SU-DHL-6 (cell line): ENCODE measurements around the gene AMPD3.

ENCODE experiments used
- H2AFZ ChIP-seq: fragments of 200-600 bp; sonication (generic); 2 replicates; pipeline ENCODE4 v1.6.1; 2014; ENCODE audit warnings: low read depth, mild to moderate bottlenecking, moderate library complexity, mixed read lengths, antibody characterized with exemption, low read length; ENCODE audit not compliant: severe bottlenecking
- H3F3A ChIP-seq: fragments of 200-600 bp; shearing (Covaris generic); 2 replicates; pipeline ENCODE4 v1.6.0; 2016; ENCODE audit warnings: antibody characterized with exemption, mild to moderate bottlenecking; ENCODE audit not compliant: insufficient read depth
- H3K27ac ChIP-seq: fragments of 200-600 bp; sonication (generic); 2 replicates; pipeline ENCODE4 v1.5.1; 2016; ENCODE audit warnings: low read depth, mild to moderate bottlenecking, low read length, moderate library complexity, mixed read lengths
- H3K27me3 ChIP-seq: fragments of 200-600 bp; sonication (generic), shearing (Covaris generic); 2 replicates; pipeline ENCODE4 v1.6.0; 2014; ENCODE audit warnings: mild to moderate bottlenecking, low read length
- H3K36me3 ChIP-seq: fragments of 200-600 bp; sonication (generic); 2 replicates; pipeline ENCODE4 v1.6.1; 2014; ENCODE audit warnings: mild to moderate bottlenecking, low read length, mixed read lengths
- H3K4me2 ChIP-seq: fragments of 300-600, 200-600 bp; shearing (Covaris generic), sonication (generic); 2 replicates; pipeline ENCODE4 v1.6.0; 2014; ENCODE audit warnings: low read length, low read depth, mild to moderate bottlenecking; ENCODE audit not compliant: poor library complexity, severe bottlenecking
- H3K4me3 ChIP-seq: fragments of 200-600 bp; sonication (generic); 2 replicates; pipeline ENCODE4 v1.5.1; 2014; ENCODE audit warnings: antibody characterized with exemption, low read length, mild to moderate bottlenecking, mixed read lengths; ENCODE audit not compliant: insufficient read depth, poor library complexity, severe bottlenecking
- H3K79me2 ChIP-seq: fragments of 200-600 bp; sonication (generic); 2 replicates; pipeline ENCODE4 v1.6.1; 2014; ENCODE audit warnings: mild to moderate bottlenecking, low read length, moderate library complexity; ENCODE audit not compliant: insufficient read depth
- H3K9ac ChIP-seq: fragments of 200-600 bp; sonication (generic); 2 replicates; pipeline ENCODE4 v1.7.0; 2014; ENCODE audit warnings: mild to moderate bottlenecking, low read length
- H3K9me2 ChIP-seq: fragments of 200-600 bp; sonication (generic); replicated peaks from 2 replicates; pipeline ENCODE4 v1.6.1; 2014; ENCODE audit warnings: low read length; ENCODE audit not compliant: insufficient read depth
- H3K9me3 ChIP-seq: fragments of 200-600 bp; sonication (generic); 2 replicates; pipeline ENCODE4 v1.6.1; 2014; ENCODE audit warnings: low read length, mixed read lengths; ENCODE audit not compliant: insufficient read depth
- H4K20me1 ChIP-seq: fragments of 200-600 bp; sonication (generic); 2 replicates; pipeline ENCODE4 v1.6.1; 2014; ENCODE audit warnings: low read depth, mild to moderate bottlenecking, antibody characterized with exemption, low read length, moderate library complexity, mixed read lengths
- CTCF ChIP-seq: fragments of 200-600 bp; sonication (generic); IDR thresholded peaks from one replicate; pipeline ENCODE4 v1.5.1; 2017; ENCODE audit warnings: antibody characterized with exemption, mild to moderate bottlenecking, low read length, moderate library complexity; ENCODE audit not compliant: insufficient read depth, poor library complexity, severe bottlenecking
- EZH2phosphoT487 ChIP-seq: fragments of 200-600 bp; sonication (generic), shearing (Covaris generic); conservative IDR thresholded peaks from 2 replicates; pipeline ENCODE4 v1.6.1; 2018; ENCODE audit warnings: mild to moderate bottlenecking, antibody characterized with exemption, low read length, moderate library complexity, mixed read lengths

The AMPD3 gene

GRCh38 chr11:10537600-10537999 lies 82.5 kb downstream of the AMPD3 start:
- H3K79me2 ChIP-seq, result no peaks in the 10 kb centered on the region
- H3K9me2 ChIP-seq, result no peaks in the 10 kb centered on the region
- no peak overlapping the region for H2AFZ ChIP-seq
- no peak overlapping the region for H3K9ac ChIP-seq
- H3K27me3 ChIP-seq, result no peaks in the 10 kb centered on the region
- H3K4me3 ChIP-seq, result no peak overlapping the region
- no peaks in the 10 kb centered on the region for H3K36me3 ChIP-seq
- H3F3A ChIP-seq, result no peaks in the 10 kb centered on the region
- H3K4me2 ChIP-seq, result no peak overlapping the region
- no peak for TF ChIP-seq CTCF
- TF ChIP-seq EZH2phosphoT487, result no peak
- 0 out of 2 replicates have a peak, but pooled peaks cover 5% of the 10 kb centered on the region for H4K20me1 ChIP-seq
- H3K9me3 ChIP-seq, result no peaks in the 10 kb centered on the region
- H3K27ac ChIP-seq, result no peak overlapping the region

- Histone ChIP-seq H3K9ac (no peak overlapping the region), H3K27me3 (no peaks in the 10 kb centered on the region), H3K9me2 (no peaks in the 10 kb centered on the region), H4K20me1 (0 out of 2 replicates have a peak, but pooled peaks cover under 1% of the 10 kb centered on the region), H3K27ac (no peak overlapping the region), H2AFZ (no peak overlapping the region), H3K9me3 (peaks cover 3% of the 10 kb centered on the region; the same call in 1 of the 2 replicates), H3K36me3 (no peaks in the 10 kb centered on the region), H3K4me2 (no peak overlapping the region), H3K79me2 (no peaks in the 10 kb centered on the region), H3K4me3 (no peak overlapping the region), H3F3A (no peaks in the 10 kb centered on the region)
- TF ChIP-seq EZH2phosphoT487 (no peak), CTCF (no peak)
Measured at GRCh38 chr11:10538924-10539323, 83.9 kb downstream of the AMPD3 start.

- H3K27ac ChIP-seq, result no peak overlapping the region
- no peaks in the 10 kb centered on the region for H3K79me2 ChIP-seq
- no peaks in the 10 kb centered on the region for H4K20me1 ChIP-seq
- no peak overlapping the region for H2AFZ ChIP-seq
- H3K4me2 ChIP-seq, result no peak overlapping the region
- H3K9ac ChIP-seq, result no peak overlapping the region
- no peaks in the 10 kb centered on the region for H3K36me3 ChIP-seq
- H3K9me3 ChIP-seq, result peaks cover 7% of the 10 kb centered on the region; the same call in 1 of the 2 replicates
- no peaks in the 10 kb centered on the region for H3K27me3 ChIP-seq
- no peaks in the 10 kb centered on the region for H3K9me2 ChIP-seq
- TF ChIP-seq EZH2phosphoT487 (no peak), CTCF (no peak)
- no peak overlapping the region for H3K4me3 ChIP-seq
- H3F3A ChIP-seq, result no peaks in the 10 kb centered on the region
Measured at GRCh38 chr11:10539339-10539738, 84.3 kb downstream of the AMPD3 start.
